GM19452 (cell line): ENCODE results near the gene CWF19L1.

Source experiments
- ATAC-seq: cut with Tn5 transposase; IDR thresholded peaks from one replicate; pipeline ENCODE4 v1.9.1; 2021; ENCODE audit not compliant: unreplicated experiment

The CWF19L1 gene

GRCh38 chr10:100253041-100253440, 14.4 kb downstream of the CWF19L1 start:
- ATAC-seq: no peak

GRCh38 chr10:100248820-100249219, 18.6 kb downstream of the CWF19L1 start:
- ATAC-seq: no peak

- no peak for ATAC-seq
Observed at GRCh38 chr10:100245484-100246220, 21.8 kb downstream of the CWF19L1 start.

- no peak for ATAC-seq
Observed at GRCh38 chr10:100239851-100240250, 27.6 kb downstream of the CWF19L1 start.

GRCh38 chr10:100238429-100238828, 29.0 kb downstream of the CWF19L1 start:
- ATAC-seq: no peak

GRCh38 chr10:100232101-100232500, 35.3 kb downstream of the CWF19L1 start:
- ATAC-seq: no peak

GRCh38 chr10:100229819-100230422, 37.5 kb downstream of the CWF19L1 start:
- no peak for ATAC-seq

- ATAC-seq: no peak
Observed at GRCh38 chr10:100223879-100224278, 43.6 kb downstream of the CWF19L1 start.

GRCh38 chr10:100222529-100222928, 44.9 kb downstream of the CWF19L1 start:
- ATAC-seq: no peak

- ATAC-seq: no peak
Observed at GRCh38 chr10:100216006-100216405, 51.4 kb downstream of the CWF19L1 start.

- no peak for ATAC-seq
Observed at GRCh38 chr10:100209303-100209702, 58.1 kb downstream of the CWF19L1 start.

GRCh38 chr10:100208276-100208675, 59.2 kb downstream of the CWF19L1 start:
- ATAC-seq: no peak

GRCh38 chr10:100204370-100204769, 63.1 kb downstream of the CWF19L1 start:
- no peak for ATAC-seq

- no peak for ATAC-seq
Observed at GRCh38 chr10:100201549-100201948, 65.9 kb downstream of the CWF19L1 start.

- ATAC-seq: no peak
Observed at GRCh38 chr10:100194711-100195110, 72.7 kb downstream of the CWF19L1 start.

GRCh38 chr10:100192350-100192749, 75.1 kb downstream of the CWF19L1 start:
- ATAC-seq: no peak

- ATAC-seq: peak; percentile 44
Observed at GRCh38 chr10:100186253-100187212, 80.9 kb downstream of the CWF19L1 start.

GRCh38 chr10:100185364-100186252, 81.8 kb downstream of the CWF19L1 start, which contains the start of gene ERLIN1:
Gene ERLIN1, minus strand, starts transcription at chr10:100186029. Its CDS starts 403 bp downstream, at chr10:100185626.
- ATAC-seq: peak; percentile 81

GRCh38 chr10:100184840-100185239, 82.6 kb downstream of the CWF19L1 start:
- peak; percentile 11 for ATAC-seq

- ATAC-seq: no peak
Observed at GRCh38 chr10:100184426-100184825, 83.0 kb downstream of the CWF19L1 start.
